ENCODE data around the gene GAB2. TPM values are rescaled to one million over a fixed set of nuclear protein-coding genes. Genes with fewer than 3 reads are reported as not detected.

GAB2 gene
- total RNA-seq, 2 donors from 2014 or later: 2.8 to 5.0 TPM

Other genes starting within 250 kb of the GAB2 start
- gene KCTD21, start 229.2 kb downstream of the GAB2 start, total RNA-seq: 10 to 100 TPM in 1 of 2 donors, 1 to 10 TPM in 1; 6.6 to 12.2 TPM
- 10 to 100 TPM; 16.3 to 21.8 TPM for gene USP35, start 228.9 kb downstream of the GAB2 start, total RNA-seq
- 10 to 100 TPM; 18.5 to 18.7 TPM for gene NARS2, start 157.0 kb upstream of the GAB2 start, total RNA-seq